GM19324 (cell line): ENCODE data around the gene JAK2.

Source experiments
- ATAC-seq: cut with Tn5 transposase; IDR thresholded peaks from one replicate; pipeline ENCODE4 v1.9.1; 2021; ENCODE audit warnings: mild to moderate bottlenecking, moderate library complexity; ENCODE audit not compliant: unreplicated experiment, low FRiP score

Gene JAK2

GRCh38 chr9:5113994-5114748 is 129.1 kb downstream of the JAK2 start:
- ATAC-seq: no peak

- no peak for ATAC-seq
Observed at GRCh38 chr9:5122116-5122515, 137.0 kb downstream of the JAK2 start.

GRCh38 chr9:5122516-5122915 is 137.4 kb downstream of the JAK2 start:
- no peak for ATAC-seq

GRCh38 chr9:5140151-5140550 is 155.1 kb downstream of the JAK2 start:
- no peak for ATAC-seq

GRCh38 chr9:5144217-5144616 is 159.1 kb downstream of the JAK2 start:
- ATAC-seq: no peak

GRCh38 chr9:5146241-5146640 is 161.2 kb downstream of the JAK2 start:
- ATAC-seq: no peak
